Fibroblast of skin of right biceps (primary cell): Measurements from ENCODE around the gene OR4P4.

ENCODE experiments used
- DNase-seq: peaks from one replicate; pipeline ENCODE4 v3.0.0-alpha.2; 2013

Gene OR4P4

DNA sequence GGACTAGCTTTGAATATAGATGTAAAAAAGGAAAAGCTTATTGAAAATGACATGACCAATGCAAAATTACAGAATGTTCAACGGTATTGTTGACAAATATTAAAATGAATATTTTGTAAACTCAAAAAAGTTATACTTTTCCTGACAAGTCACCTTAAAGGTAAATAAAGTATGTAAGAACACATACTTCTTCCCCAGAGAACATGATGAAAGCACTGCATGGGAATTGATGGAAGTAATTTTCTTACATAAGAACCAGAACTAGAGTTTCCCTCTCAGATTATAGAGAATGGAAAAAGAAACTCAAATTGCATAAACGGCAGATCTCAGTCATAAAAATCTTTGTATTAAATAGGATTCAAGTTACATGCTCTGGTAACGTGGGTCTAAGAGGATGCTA lies at the start of gene OR4P4:
OR4P4 (plus strand) TSS at position 301 of the 400 bp plus-strand sequence.
- no peak for DNase-seq

DNA sequence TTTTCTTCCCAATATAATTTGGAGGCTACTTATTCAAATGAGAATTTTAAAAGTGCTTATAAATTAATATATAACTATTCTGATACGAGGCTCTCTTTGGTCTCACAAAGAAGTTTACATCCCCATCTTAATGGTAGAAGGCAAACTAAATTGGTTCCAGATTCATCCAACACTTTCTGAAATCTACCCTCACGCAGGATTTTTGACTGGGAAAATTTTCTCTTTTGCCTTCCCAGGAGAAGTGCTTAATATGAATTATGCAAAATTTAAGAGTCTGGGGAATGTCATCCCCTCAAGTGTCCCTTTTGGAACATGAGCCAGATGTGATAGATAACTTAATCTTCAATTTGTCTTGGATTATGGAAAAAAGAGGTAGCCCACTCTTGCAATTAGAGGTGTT lies 27.4 kb upstream of the OR4P4 start, which contains the start of gene OR4C11:
OR4C11 (minus strand) TSS at position 101 of the 400 bp plus-strand sequence. CDS start 3,272 bp downstream, outside the sequence.
- DNase-seq: no peak

GRCh38 chr11:55624531-55624930 lies 10.4 kb upstream of the OR4P4 start:
- DNase-seq: no peak

DNA sequence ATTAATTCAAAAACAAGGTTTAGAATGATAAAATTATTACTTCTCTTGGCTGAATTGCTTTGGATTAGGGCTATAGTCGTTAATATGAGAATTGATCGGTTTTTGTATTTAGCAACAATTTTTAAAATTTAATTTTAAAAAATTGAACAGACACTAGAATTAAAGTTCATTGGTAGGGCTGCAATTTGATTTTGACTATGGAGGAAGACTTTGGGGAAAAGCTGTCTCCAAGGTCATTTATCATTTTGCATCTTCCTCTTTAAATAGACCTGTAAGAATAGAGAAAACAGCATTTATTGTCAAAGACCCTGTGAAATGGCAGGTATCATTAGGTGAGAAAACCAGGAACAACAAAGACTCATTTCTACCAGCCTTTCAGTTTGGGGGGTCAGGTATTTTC lies 13.1 kb downstream of the OR4P4 start, which contains the start of gene OR4S2:
OR4S2 (plus strand) TSS at position 301 of the 400 bp plus-strand sequence. CDS start 2,577 bp downstream, outside the sequence.
- no peak for DNase-seq

DNA sequence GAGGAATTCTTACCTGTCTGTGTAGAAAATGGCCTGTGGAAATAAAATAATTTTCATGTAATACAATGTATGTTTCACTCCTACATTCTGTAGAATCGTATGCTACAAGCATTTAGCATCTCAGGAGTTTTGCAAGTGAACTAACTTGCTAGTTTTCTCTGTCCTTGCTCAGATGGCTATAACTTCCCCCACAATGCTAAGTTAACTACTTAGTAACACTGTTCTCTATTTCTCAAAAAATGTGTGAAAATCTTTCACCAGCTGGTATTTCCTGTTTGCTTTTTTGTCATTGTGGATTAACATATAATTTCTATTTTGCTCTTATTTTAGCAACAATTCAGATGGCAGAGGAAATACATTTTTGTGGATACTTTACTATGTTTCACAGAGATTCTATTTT lies 17.6 kb downstream of the OR4P4 start:
- DNase-seq: no peak

- no peak for DNase-seq
Measured at GRCh38 chr11:55655096-55655495, 20.2 kb downstream of the OR4P4 start.

GRCh38 chr11:55658031-55658573 lies 23.2 kb downstream of the OR4P4 start:
- no peak for DNase-seq

- no peak for DNase-seq
Measured at GRCh38 chr11:55658608-55659007, 23.7 kb downstream of the OR4P4 start.

GRCh38 chr11:55661901-55662300 lies 27.0 kb downstream of the OR4P4 start, which contains the start of gene OR4C6:
OR4C6 (plus strand) TSS chr11:55662201; CDS start chr11:55665167, 2,966 bp downstream.
- DNase-seq: no peak

DNA sequence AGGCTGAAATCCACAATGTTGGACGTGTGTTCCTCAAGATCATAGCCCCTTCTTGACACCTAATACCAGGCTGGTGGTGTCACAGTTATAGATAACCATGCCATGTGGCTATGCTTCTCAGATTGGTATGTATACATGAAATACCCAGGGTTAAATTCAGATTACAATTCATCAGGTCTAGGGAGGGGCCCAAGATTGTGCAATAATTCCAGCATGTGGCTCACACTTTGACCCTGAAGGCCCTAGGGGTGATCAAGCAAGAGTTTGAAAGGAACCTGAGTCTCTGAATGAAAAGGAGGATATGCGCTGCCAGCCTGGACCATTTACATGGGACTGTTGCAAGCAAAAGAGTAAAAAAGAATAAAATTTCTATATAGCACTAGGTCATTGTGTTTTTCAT lies 34.5 kb downstream of the OR4P4 start:
- no peak for DNase-seq

DNA sequence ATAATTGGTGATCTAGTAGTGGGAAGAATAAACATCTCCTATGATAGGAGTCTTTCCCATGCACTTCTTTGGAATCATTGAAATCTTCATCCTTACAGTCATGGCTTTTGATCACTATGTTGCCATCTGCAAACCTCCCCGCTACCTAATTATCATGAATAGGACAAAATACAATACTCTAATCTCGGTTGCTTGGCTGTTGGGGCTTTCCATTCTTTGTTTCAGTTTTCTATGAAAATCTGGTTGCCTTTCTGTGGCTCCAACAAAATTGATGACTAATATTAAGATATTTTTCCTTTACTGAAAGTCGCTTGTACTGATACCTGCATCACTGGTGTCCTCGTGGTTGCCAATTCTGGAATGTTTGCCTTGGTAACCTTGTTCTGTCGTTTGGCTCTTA lies 38.9 kb downstream of the OR4P4 start:
- DNase-seq: no peak
